Stimulated activated naive CD8-positive, alpha-beta T cell treated with anti-CD3 and anti-CD28 coated beads, Interleukin-15, Interleukin-2, amounts not matched to agents 100 ng/mL and 50 ng/mL, for 24 hours (primary cell): ENCODE data around the gene AQP9.
"Not testable (repeated sequence)": the region's sequence is repeated elsewhere in the genome, so short reads cannot be mapped to it uniquely, and the experiment has no call there.

Experiments
- H3K27ac Mint-ChIP-seq: one replicate; pipeline ENCODE4 v1.8.0; 2021; ENCODE audit warnings: mild to moderate bottlenecking, mixed read lengths
- H3K27me3 Mint-ChIP-seq: one replicate; pipeline ENCODE4 v1.8.0; 2021; ENCODE audit warnings: mixed read lengths
- H3K36me3 Mint-ChIP-seq: one replicate; pipeline ENCODE4 v1.8.0; 2021; ENCODE audit warnings: low read depth, mixed read lengths
- H3K4me1 Mint-ChIP-seq: one replicate; pipeline ENCODE4 v1.8.0; 2021; ENCODE audit warnings: low read depth, mixed read lengths
- H3K4me3 Mint-ChIP-seq: one replicate; pipeline ENCODE4 v1.8.0; 2021; ENCODE audit warnings: mild to moderate bottlenecking, mixed read lengths
- H3K9me3 Mint-ChIP-seq: one replicate; pipeline ENCODE4 v1.8.0; 2021; ENCODE audit warnings: mixed read lengths

The AQP9 gene

GRCh38 chr15:58182460-58183163, 44.4 kb downstream of the AQP9 start:
- H3K4me3 Mint-ChIP-seq = no peak overlapping the region
- H3K4me1 Mint-ChIP-seq = peaks cover 10% of the 10 kb centered on the region
- H3K9me3 Mint-ChIP-seq = no peaks in the 10 kb centered on the region
- no peak overlapping the region for H3K27ac Mint-ChIP-seq
- H3K27me3 Mint-ChIP-seq = peaks cover 41% of the 10 kb centered on the region
- no peaks in the 10 kb centered on the region for H3K36me3 Mint-ChIP-seq

- Mint-ChIP-seq H3K27me3 (peaks cover 39% of the 10 kb centered on the region), H3K9me3 (no peaks in the 10 kb centered on the region), H3K36me3 (no peaks in the 10 kb centered on the region), H3K4me3 (no peak overlapping the region), H3K27ac (no peak overlapping the region), H3K4me1 (peaks cover 10% of the 10 kb centered on the region)
Observed at GRCh38 chr15:58185439-58185838, 47.3 kb downstream of the AQP9 start.

- Mint-ChIP-seq H3K27ac (no peak overlapping the region), H3K4me3 (no peak overlapping the region), H3K27me3 (peaks cover 27% of the 10 kb centered on the region), H3K36me3 (no peaks in the 10 kb centered on the region), H3K9me3 (no peaks in the 10 kb centered on the region), H3K4me1 (peaks cover 10% of the 10 kb centered on the region)
Observed at GRCh38 chr15:58189148-58189811, 51.1 kb downstream of the AQP9 start.

- no peak overlapping the region for H3K4me3 Mint-ChIP-seq
- H3K27ac Mint-ChIP-seq = no peak overlapping the region
- H3K27me3 Mint-ChIP-seq = peaks cover 36% of the 10 kb centered on the region
- no peaks in the 10 kb centered on the region for H3K9me3 Mint-ChIP-seq
- H3K4me1 Mint-ChIP-seq = peaks cover 4% of the 10 kb centered on the region
- H3K36me3 Mint-ChIP-seq = no peaks in the 10 kb centered on the region
Observed at GRCh38 chr15:58190419-58190818, 52.2 kb downstream of the AQP9 start.

- H3K27ac Mint-ChIP-seq, H3K9me3 Mint-ChIP-seq, H3K36me3 Mint-ChIP-seq, H3K4me1 Mint-ChIP-seq, H3K4me3 Mint-ChIP-seq: not testable (repeated sequence)
- peaks cover 44% of the 10 kb centered on the region for H3K27me3 Mint-ChIP-seq
Observed at GRCh38 chr15:58193636-58194035, 55.5 kb downstream of the AQP9 start.

- H3K36me3 Mint-ChIP-seq = no peaks in the 10 kb centered on the region
- H3K4me3 Mint-ChIP-seq = no peak overlapping the region
- H3K27me3 Mint-ChIP-seq = peaks cover 19% of the 10 kb centered on the region
- no peak overlapping the region for H3K27ac Mint-ChIP-seq
- H3K9me3 Mint-ChIP-seq = no peaks in the 10 kb centered on the region
- no peaks in the 10 kb centered on the region for H3K4me1 Mint-ChIP-seq
Observed at GRCh38 chr15:58200739-58201138, 62.6 kb downstream of the AQP9 start.

GRCh38 chr15:58201516-58201915, 63.3 kb downstream of the AQP9 start:
- H3K27ac Mint-ChIP-seq = no peak overlapping the region

GRCh38 chr15:58203537-58203936, 65.4 kb downstream of the AQP9 start:
- peaks cover 4% of the 10 kb centered on the region for H3K27me3 Mint-ChIP-seq
- no peak overlapping the region for H3K27ac Mint-ChIP-seq
- H3K9me3 Mint-ChIP-seq = no peaks in the 10 kb centered on the region
- H3K4me1 Mint-ChIP-seq = no peaks in the 10 kb centered on the region
- no peak overlapping the region for H3K4me3 Mint-ChIP-seq
- H3K36me3 Mint-ChIP-seq = no peaks in the 10 kb centered on the region

More at GRCh38 chr15:58201516-58201915, 63.3 kb downstream of the AQP9 start:
- H3K36me3 Mint-ChIP-seq = no peaks in the 10 kb centered on the region
- no peaks in the 10 kb centered on the region for H3K4me1 Mint-ChIP-seq
- no peaks in the 10 kb centered on the region for H3K9me3 Mint-ChIP-seq
- H3K4me3 Mint-ChIP-seq = no peak overlapping the region
- peaks cover 13% of the 10 kb centered on the region for H3K27me3 Mint-ChIP-seq

GRCh38 chr15:58206151-58206550, 68.0 kb downstream of the AQP9 start:
- no peak overlapping the region for H3K4me3 Mint-ChIP-seq
- H3K4me1 Mint-ChIP-seq = no peaks in the 10 kb centered on the region
- peaks cover under 1% of the 10 kb centered on the region for H3K27me3 Mint-ChIP-seq
- no peaks in the 10 kb centered on the region for H3K9me3 Mint-ChIP-seq
- no peak overlapping the region for H3K27ac Mint-ChIP-seq
- H3K36me3 Mint-ChIP-seq = no peaks in the 10 kb centered on the region

GRCh38 chr15:58208217-58208616, 70.0 kb downstream of the AQP9 start:
- H3K27me3 Mint-ChIP-seq, H3K4me3 Mint-ChIP-seq, H3K9me3 Mint-ChIP-seq, H3K36me3 Mint-ChIP-seq, H3K27ac Mint-ChIP-seq, H3K4me1 Mint-ChIP-seq: not testable (repeated sequence)

GRCh38 chr15:58209007-58209481, 70.9 kb downstream of the AQP9 start:
- not testable (repeated sequence) for H3K36me3 Mint-ChIP-seq, H3K27me3 Mint-ChIP-seq, H3K27ac Mint-ChIP-seq, H3K4me1 Mint-ChIP-seq, H3K4me3 Mint-ChIP-seq, H3K9me3 Mint-ChIP-seq

- not testable (repeated sequence) for H3K4me3 Mint-ChIP-seq, H3K27ac Mint-ChIP-seq, H3K9me3 Mint-ChIP-seq, H3K36me3 Mint-ChIP-seq, H3K27me3 Mint-ChIP-seq, H3K4me1 Mint-ChIP-seq
Observed at GRCh38 chr15:58210031-58210430, 71.8 kb downstream of the AQP9 start.

- no peaks in the 10 kb centered on the region for H3K27me3 Mint-ChIP-seq
- H3K4me3 Mint-ChIP-seq = no peak overlapping the region
- no peak overlapping the region for H3K27ac Mint-ChIP-seq
- no peaks in the 10 kb centered on the region for H3K4me1 Mint-ChIP-seq
- H3K36me3 Mint-ChIP-seq = no peaks in the 10 kb centered on the region
- no peaks in the 10 kb centered on the region for H3K9me3 Mint-ChIP-seq
Observed at GRCh38 chr15:58212909-58213526, 74.8 kb downstream of the AQP9 start.

GRCh38 chr15:58213587-58214338, 75.6 kb downstream of the AQP9 start:
- H3K9me3 Mint-ChIP-seq = no peaks in the 10 kb centered on the region
- no peaks in the 10 kb centered on the region for H3K27me3 Mint-ChIP-seq
- H3K36me3 Mint-ChIP-seq = no peaks in the 10 kb centered on the region
- H3K4me1 Mint-ChIP-seq = no peaks in the 10 kb centered on the region
- H3K4me3 Mint-ChIP-seq = no peak overlapping the region
- H3K27ac Mint-ChIP-seq = no peak overlapping the region
